HG03196 (cell line): ENCODE data around the gene SLC7A6OS.

Experiments used
- ATAC-seq: cut with Tn5 transposase; IDR thresholded peaks from one replicate; pipeline ENCODE4 v1.9.1; 2021; ENCODE audit not compliant: unreplicated experiment

The SLC7A6OS gene

GRCh38 chr16:68282064-68282452 is 28.7 kb downstream of the SLC7A6OS start:
- no peak for ATAC-seq

GRCh38 chr16:68281368-68282063 is 29.2 kb downstream of the SLC7A6OS start:
- no peak for ATAC-seq

GRCh38 chr16:68279726-68280558 is 30.8 kb downstream of the SLC7A6OS start:
- no peak for ATAC-seq

- no peak for ATAC-seq
Observed at GRCh38 chr16:68276223-68276622, 34.5 kb downstream of the SLC7A6OS start.

DNA sequence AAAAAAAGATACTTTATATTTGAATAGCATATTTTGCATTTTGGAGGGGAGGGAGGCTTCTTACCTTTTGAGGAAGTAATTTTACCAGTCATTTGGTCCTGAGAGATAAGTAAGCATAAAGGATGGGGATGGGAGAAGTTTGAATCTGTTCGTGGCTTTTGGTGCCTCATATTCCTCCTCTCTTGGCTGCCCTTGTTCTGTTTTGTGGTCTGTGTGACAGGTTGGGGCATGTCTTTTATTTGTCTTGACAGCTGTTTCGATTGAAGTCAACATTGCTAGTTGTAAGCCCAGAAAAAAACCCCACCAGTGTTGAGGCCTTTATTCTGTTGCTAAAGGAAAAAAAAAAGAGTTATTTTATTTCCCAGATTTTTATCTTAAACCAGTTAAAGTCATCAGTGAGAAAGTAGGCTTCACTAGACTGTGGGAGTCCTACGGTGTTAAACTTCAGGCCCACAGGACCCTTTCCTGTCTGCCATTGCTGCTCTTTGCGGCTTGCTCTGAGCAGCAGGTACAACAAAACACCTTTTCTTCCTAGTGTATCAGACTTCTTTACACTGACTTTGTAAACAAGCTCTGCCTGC is 35.0 kb downstream of the SLC7A6OS start:
- ATAC-seq, result no peak

DNA sequence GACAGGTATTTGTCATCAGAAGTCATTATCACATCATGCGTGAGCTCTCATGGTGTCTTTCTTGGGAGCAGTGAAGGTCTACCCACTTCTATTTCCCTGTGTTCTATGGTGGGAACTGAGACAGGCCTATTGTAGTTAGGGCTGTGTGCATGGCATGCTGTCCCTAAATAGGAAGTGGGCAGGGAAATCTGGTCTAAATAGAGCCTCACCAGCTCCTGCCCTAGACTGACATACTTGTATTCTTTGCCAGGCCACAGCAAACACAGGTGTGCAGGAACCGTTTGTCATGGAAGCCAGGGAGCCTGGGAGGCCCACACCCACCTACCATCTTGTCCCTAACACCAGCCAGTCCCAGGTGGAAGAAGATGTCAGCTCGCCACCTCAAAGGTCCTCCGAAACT is 36.3 kb downstream of the SLC7A6OS start:
- no peak for ATAC-seq

GRCh38 chr16:68273896-68274295 is 36.9 kb downstream of the SLC7A6OS start:
- ATAC-seq, result no peak

GRCh38 chr16:68273459-68273858 is 37.3 kb downstream of the SLC7A6OS start:
- ATAC-seq, result no peak

DNA sequence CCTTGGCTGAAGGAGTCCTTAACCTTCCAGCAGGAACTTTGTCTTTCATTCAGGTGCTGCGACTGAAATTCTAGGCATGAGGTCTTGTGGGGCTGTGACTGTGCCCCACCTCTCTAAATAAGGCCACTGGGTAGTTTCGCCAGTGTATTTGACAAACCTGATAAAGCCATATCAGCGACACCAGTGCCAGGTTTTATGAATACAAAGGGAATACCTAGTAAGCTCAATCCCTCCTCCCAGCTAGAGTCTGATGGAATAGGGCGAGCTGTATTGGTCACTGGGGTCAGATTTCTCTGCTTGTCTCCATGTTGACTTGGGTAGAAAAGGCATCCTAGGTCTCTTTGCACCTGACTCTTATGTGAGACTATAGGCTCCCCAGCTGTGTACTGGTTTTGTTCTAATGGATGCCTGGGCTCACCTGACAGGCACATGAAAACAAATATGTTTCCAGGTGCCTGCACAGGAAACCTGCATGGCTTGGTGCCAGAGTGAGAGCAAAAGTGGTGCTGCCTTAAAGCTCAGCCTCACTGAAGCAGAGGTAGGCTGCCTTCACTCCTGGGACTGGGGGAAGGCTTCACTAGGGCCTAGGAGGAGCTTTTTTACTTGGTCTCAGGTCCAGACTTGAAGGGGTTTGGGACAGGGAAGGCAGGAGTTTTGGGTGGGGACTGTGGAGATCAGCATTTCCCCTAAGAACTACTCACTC is 38.1 kb downstream of the SLC7A6OS start:
- ATAC-seq, result no peak

- ATAC-seq, result no peak
Observed at GRCh38 chr16:68270353-68270752, 40.4 kb downstream of the SLC7A6OS start.

DNA sequence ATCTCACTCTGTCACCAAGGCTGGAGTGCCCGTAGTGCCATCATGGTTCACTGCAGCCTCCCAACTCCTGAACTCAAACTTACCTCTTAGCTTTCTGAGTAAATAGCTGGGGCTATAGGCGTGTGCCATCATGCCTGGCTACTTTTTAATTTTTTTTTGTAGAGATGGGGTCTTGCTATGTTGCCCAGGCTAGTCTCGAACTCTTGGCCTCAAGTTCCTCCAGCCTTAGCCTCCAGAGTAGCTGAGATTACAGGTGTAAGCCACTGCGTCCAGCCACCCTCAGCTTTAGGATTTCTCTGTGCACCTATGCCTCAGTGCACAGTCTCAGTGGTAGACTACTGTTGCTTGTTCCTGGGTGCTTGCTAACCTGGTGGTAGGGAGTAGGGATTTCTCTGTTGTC is 41.0 kb downstream of the SLC7A6OS start:
- no peak for ATAC-seq

DNA sequence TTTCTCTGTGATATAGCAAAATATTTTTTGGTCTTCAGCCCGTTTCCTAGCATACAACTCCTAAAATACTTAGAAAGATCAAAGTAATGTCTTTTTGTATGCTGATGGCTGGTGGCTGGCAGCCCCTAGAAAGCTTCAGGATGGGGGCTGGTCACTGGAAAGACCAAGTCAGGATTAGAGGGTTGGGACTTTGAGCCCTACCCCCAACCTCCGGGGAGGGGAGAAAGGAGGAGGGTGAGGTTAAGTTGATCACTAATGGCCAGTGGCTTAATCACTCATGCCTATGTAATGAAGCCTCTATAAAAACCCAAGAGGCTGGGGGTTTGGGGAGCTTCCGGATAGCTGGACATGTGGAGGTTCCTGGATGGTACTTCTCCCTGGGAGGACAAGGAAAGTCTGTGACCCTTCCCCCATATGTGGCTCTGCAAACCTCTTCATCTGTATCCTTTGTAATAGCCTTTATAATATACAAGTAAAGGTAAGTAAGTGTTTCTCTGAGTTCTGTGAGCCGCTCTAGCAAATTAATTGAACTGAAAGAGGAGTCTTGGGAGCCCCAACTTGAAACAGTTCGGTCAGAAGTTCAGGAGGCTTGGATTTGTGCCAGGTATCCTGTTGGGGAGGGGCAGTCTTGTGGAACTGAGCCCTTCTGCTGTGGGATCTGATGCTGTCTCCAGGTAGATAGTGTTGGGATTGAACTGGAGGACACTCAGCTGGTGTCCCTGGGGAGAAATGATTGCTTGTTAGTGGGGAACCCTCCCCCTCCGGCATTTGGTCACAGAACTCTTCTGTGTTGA is 42.9 kb downstream of the SLC7A6OS start:
- no peak for ATAC-seq

DNA sequence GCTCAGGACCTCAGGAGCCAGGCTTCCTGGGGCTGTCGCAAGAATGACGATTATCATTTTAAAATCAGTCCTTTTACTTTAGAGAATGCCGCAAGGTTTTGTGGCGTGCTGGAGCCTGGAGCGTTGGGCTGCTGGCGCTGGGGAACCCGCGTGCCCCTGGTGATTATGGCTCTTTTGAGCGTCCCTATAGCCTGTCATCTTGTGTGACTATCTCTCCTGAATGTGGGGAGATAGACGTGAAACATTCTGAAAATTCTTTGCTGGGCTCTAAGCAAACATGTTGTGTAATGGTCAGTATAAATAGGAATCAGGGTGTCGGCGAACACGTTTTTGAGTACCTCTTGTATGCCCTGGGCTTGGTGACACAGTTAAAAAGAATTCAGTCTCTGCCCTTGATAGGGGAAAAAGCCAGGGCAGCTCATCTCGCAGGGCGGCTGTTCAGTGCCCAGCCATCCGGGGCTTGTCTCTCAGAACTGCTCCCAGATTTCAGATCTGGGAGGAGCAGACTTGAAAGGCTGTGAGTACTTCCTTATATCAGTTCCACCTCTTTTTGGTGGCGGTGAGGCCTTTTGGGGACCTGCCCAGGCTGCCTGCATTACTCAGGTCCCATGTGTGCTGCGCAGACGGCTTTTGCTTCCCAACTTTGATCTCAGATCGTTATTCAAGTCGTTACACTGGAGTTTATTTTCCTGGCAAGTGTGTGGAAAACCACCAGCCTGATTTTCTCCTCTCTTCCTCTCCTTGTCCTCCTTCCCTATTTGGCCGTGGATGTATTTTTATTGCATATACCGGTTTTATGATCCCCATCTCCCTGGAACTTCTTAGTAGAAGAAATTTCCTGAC is 45.4 kb downstream of the SLC7A6OS start:
- ATAC-seq, result no peak

DNA sequence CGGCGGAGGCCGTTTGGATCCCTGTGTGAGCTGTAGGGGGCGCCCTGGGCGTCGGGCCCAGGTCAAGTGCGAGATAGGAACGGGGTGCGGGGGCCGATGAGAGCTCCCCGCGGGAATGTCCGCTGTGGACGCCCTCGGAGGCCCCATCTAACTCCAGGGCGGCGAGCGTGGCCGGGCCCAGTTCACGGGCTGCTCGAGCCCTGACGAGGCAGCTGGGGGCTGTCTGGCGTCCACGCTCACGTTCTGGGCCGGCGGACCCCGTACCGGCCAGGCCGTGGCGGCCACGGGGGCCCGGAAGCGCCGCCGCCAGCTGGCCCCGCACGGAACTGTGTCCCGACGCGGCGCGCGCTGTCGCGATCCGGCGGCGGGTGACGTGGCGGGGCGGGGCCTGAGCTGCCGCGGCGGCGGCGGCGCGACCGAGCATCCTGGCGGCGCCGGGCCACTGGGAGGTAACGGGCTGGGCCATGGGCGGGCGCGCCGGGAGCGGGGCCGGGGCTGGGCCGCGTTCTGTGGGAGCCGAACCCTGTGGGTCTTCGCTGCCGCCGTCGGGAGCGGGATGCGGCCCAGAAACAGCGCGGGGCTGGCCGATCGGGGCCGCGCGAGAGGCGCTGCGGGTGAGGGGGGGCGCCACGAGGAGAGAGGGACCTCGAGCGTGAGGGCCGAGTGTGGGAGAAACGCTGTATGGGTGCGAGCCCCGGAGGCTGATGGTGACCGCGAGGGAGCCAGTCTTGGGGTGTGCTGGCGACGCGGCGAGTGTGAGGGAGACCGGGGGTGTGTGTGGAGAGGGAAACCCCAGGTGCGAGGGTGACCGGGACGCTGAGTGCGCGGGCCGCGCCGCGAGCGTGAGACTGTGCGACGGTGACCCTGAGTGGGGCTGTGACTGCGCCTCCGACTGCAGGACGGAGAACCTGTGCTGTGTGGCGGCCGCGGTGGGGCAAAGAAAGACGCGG is 46.3 kb downstream of the SLC7A6OS start, which contains the start of gene SLC7A6:
SLC7A6 (plus strand) TSS at position 399 of the 950 bp plus-strand sequence. CDS start 10,201 bp downstream, outside the sequence.
- ATAC-seq, result peak; percentile 47

- ATAC-seq, result no peak
Observed at GRCh38 chr16:68263559-68264127, 47.1 kb downstream of the SLC7A6OS start.

DNA sequence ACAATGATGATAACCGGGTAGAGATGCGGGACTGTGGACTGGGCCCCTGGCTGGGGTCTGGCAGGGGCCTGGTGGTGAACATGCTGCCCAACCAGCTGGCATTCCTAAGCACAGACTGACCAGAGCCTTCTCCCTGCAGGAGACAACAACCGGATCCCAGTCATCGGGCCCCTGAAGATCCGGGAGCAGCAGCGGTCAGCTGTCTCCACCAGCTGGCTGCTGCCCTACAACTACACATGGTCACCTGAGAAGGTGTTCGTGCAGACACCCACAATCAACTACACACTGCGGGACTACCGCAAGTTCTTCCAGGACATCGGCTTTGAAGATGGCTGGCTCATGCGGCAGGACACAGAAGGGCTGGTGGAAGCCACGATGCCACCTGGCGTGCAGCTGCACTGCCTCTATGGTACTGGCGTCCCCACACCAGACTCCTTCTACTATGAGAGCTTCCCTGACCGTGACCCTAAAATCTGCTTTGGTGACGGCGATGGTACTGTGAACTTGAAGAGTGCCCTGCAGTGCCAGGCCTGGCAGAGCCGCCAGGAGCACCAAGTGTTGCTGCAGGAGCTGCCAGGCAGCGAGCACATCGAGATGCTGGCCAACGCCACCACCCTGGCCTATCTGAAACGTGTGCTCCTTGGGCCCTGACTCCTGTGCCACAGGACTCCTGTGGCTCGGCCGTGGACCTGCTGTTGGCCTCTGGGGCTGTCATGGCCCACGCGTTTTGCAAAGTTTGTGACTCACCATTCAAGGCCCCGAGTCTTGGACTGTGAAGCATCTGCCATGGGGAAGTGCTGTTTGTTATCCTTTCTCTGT is 51.5 kb downstream of the SLC7A6OS start:
- no peak for ATAC-seq
